GM12878 (cell line): ENCODE data around the gene SYTL1. TPM values are rescaled to one million over a fixed set of nuclear protein-coding genes. Genes with fewer than 3 reads are reported as not detected.

Experiments
- ATAC-seq: fragments of 200-7000 bp; cut with Tn5 transposase; 3 replicates; pipeline ENCODE4 v1.9.1; 2020; ENCODE audit warnings: mild to moderate bottlenecking, moderate library complexity
- BruUV-seq: library from RNA; stranded (reverse); fragments of 400-500 nt; replicated peaks from 2 replicates; lab custom pipeline; 2021; lab: Mats Ljungman, UMichigan
- CTCF ChIA-PET: fragments of 300-600 bp; sonication (Branson Sonifier 250); formaldehyde crosslinking; extraction: SDS; loops from one replicate; lab custom pipeline; 2021; ENCODE audit warnings: inconsistent platforms; lab: Yijun Ruan, JAX
- POLR2A ChIA-PET: fragments of 350-600 bp; formaldehyde crosslinking; extraction: SDS; loops from one replicate; lab custom pipeline; 2021; ENCODE audit warnings: inconsistent platforms; lab: Charles Lee
- RAD21 ChIA-PET: fragments of 300-600 bp; sonication (Branson Sonifier 250); formaldehyde crosslinking; loops from one replicate; lab custom pipeline; 2023; ENCODE audit warnings: antibody characterized with exemption; ENCODE audit not compliant: unreplicated experiment; lab: Charles Lee
- SMC1A ChIA-PET: fragments of 300-600 bp; sonication (Branson Sonifier 250); formaldehyde crosslinking; loops from one replicate; lab custom pipeline; 2023; ENCODE audit not compliant: unreplicated experiment, uncharacterized antibody; lab: Charles Lee
- DNase-seq: peaks from one replicate; pipeline ENCODE4 v3.0.0-alpha.2; 2011; ENCODE audit warnings: low read depth, low spot score
- FAIRE-seq: peaks from 3 replicates; lab custom pipeline; 2011; peaks lifted over from hg19 to GRCh38; lab: Jason Lieb, UNC
- H2AFZ ChIP-seq: 2 replicates; pipeline ENCODE4 v1.6.0; 2011; ENCODE audit warnings: low read depth, low read length, control low read depth; ENCODE audit not compliant: control insufficient read depth
- H3K27ac ChIP-seq: 2 replicates; pipeline ENCODE4 v1.5.1; 2011; ENCODE audit warnings: control low read depth; ENCODE audit not compliant: control insufficient read depth, insufficient read depth
- H3K27me3 ChIP-seq, 2 experiments: replicated peaks in 1 of 2; 2 replicates each; pipeline versions ENCODE4 v1.6.0 to v1.6.1; 2011; ENCODE audit warnings: low read length in 1 of 2; ENCODE audit not compliant: control insufficient read depth in 2 of 2, insufficient read depth in 2 of 2
- H3K36me3 ChIP-seq, 2 experiments: 2 replicates each; pipeline ENCODE4 v1.5.1; 2011; ENCODE audit warnings: low read length in 1 of 2; ENCODE audit not compliant: control insufficient read depth in 2 of 2, insufficient read depth in 2 of 2
- H3K4me1 ChIP-seq: 2 replicates; pipeline ENCODE4 v1.6.1; 2011; ENCODE audit warnings: mild to moderate bottlenecking, low read length, moderate library complexity, mixed read lengths; ENCODE audit not compliant: control insufficient read depth, insufficient read depth
- H3K4me2 ChIP-seq: 2 replicates; pipeline ENCODE4 v1.6.0; 2011; ENCODE audit warnings: control low read depth; ENCODE audit not compliant: control insufficient read depth, insufficient read depth
- H3K4me3 ChIP-seq: fragments of 200-600 bp; sonication (generic); 2 replicates; pipeline ENCODE4 v1.5.1; 2016
- H3K79me2 ChIP-seq: 2 replicates; pipeline ENCODE4 v1.6.0; 2011; ENCODE audit warnings: low read length; ENCODE audit not compliant: control insufficient read depth, insufficient read depth
- H3K9ac ChIP-seq: 2 replicates; pipeline ENCODE4 v1.8.0; 2011; ENCODE audit warnings: low read length, control low read depth, mixed read lengths; ENCODE audit not compliant: control insufficient read depth, insufficient read depth
- H3K9me3 ChIP-seq: replicated peaks from 3 replicates; pipeline ENCODE4 v1.5.1; 2011; ENCODE audit warnings: mild to moderate bottlenecking, low read length; ENCODE audit not compliant: control insufficient read depth, insufficient read depth
- H4K20me1 ChIP-seq: 2 replicates; pipeline ENCODE4 v1.6.0; 2011; ENCODE audit not compliant: control insufficient read depth, insufficient read depth
- BCL11A ChIP-seq: IDR thresholded peaks from 2 replicates; pipeline ENCODE4 v1.6.1; 2011; ENCODE audit warnings: low read depth, low read length
- CREM ChIP-seq: IDR thresholded peaks from 2 replicates; pipeline ENCODE4 v1.6.1; 2014; ENCODE audit warnings: antibody characterized with exemption, low read depth
- EGR1 ChIP-seq, 2 experiments: IDR thresholded peaks; 1 replicate in 1 of 2; 2 replicates in 1 of 2; pipeline ENCODE4 v1.6.1; 2011 to 2012; ENCODE audit warnings: low read depth in 2 of 2, low read length in 2 of 2, borderline replicate concordance in 1 of 2, mild to moderate bottlenecking in 1 of 2, moderate library complexity in 1 of 2
- EP300 ChIP-seq, 2 experiments: fragments of 150-350 bp in 1 of 2; IDR thresholded peaks; 2 replicates each; pipeline ENCODE4 v1.6.1; 2011 to 2012; ENCODE audit warnings: low read depth in 2 of 2, low read length in 2 of 2, borderline replicate concordance in 1 of 2, improper control_type of control experiment in 1 of 2, inconsistent platforms in 1 of 2; ENCODE audit not compliant: control insufficient read depth in 1 of 2
- KLF5 ChIP-seq: fragments of 450-650 bp; IDR thresholded peaks from 2 replicates; pipeline ENCODE4 v1.6.1; 2014; ENCODE audit warnings: mild to moderate bottlenecking; ENCODE audit not compliant: partially characterized antibody
- TBL1XR1 ChIP-seq: IDR thresholded peaks from 2 replicates; pipeline ENCODE4 v1.6.1; 2012; ENCODE audit warnings: low read depth, low read length, improper control_type of control experiment
- TCF3 ChIP-seq: IDR thresholded peaks from 2 replicates; pipeline ENCODE4 v1.6.1; 2012; ENCODE audit warnings: low read depth, mild to moderate bottlenecking, low read length, borderline replicate concordance; ENCODE audit not compliant: insufficient read depth
- YBX1 ChIP-seq: fragments of 450-650 bp; IDR thresholded peaks from 2 replicates; pipeline ENCODE4 v1.6.1; 2016; ENCODE audit warnings: antibody characterized with exemption
- ZNF207 ChIP-seq: fragments of 450-650 bp; IDR thresholded peaks from 2 replicates; pipeline ENCODE4 v1.6.1; 2014; ENCODE audit warnings: antibody characterized with exemption, mild to moderate bottlenecking, borderline replicate concordance
- WGBS: methylation state at CpG from one replicate; pipeline ENCODE4 v1.1.6; 2016; ENCODE audit warnings: low lambda C conversion rate; ENCODE audit not compliant: insufficient replicate concordance, insufficient coverage; ENCODE audit errors: missing lambda C conversion rate; 5-methylcytosine and 5-hydroxymethylcytosine counted together
- in situ Hi-C: fragments of 300-500 bp; cut with MboI; formaldehyde crosslinking; loops from 9 replicates; pipeline ENCODE4 v1.14.3; 2018; ENCODE audit warnings: mixed read lengths
- intact Hi-C: fragments of 100-400 bp; cut with micrococcal nuclease; formaldehyde crosslinking; loops from one replicate; pipeline ENCODE4 v1.14.2; 2022; ENCODE audit not compliant: unreplicated experiment
- polyA plus RNA-seq, 11 experiments: library from polyadenylated mRNA; depleted of rRNA in 4 of 11; unstranded in 6 of 11; stranded (reverse) in 5 of 11; fragments of >200 nt; fragmentation: Nextera tagmentation in 4 of 11; fragmentation: Illumina TruSeq in 1 of 11; extraction: Ambion mirVana in 4 of 11; extraction: Trizol in 1 of 11; gene quantifications; 1 replicate in 1 of 11; 2 replicates in 10 of 11; pipeline versions ENCODE4 v1.2.1 to v1.2.3, GENCODE V29; 2011 to 2016; ENCODE audit warnings: inconsistent platforms in 2 of 11, missing spikeins in 2 of 11, low read depth in 1 of 11
- total RNA-seq, 4 experiments: library from RNA; depleted of rRNA in 3 of 4; stranded (reverse); fragments of >200 nt in 3 of 4; fragmentation: Illumina TruSeq in 1 of 4; extraction: Trizol in 1 of 4; gene quantifications; 2 replicates each; pipeline versions ENCODE4 v1.2.1 to v1.2.3, GENCODE V29; 2013 to 2021
- TF ChIP-seq, protein P1 (sequence below): IDR thresholded peaks from 2 replicates; pipeline ENCODE4 v1.6.1; 2011; ENCODE audit warnings: borderline replicate concordance, low read depth, mild to moderate bottlenecking, moderate library complexity, low read length; ENCODE audit not compliant: insufficient read depth, poor library complexity, severe bottlenecking

Gene SYTL1
- total and polyA plus RNA-seq, 10 of the 15 experiments (the other 5 are each of a cell fraction or from before 2014, with no cell fraction given), result 0.72 to 45.6 (median 14.8) TPM

DNA sequence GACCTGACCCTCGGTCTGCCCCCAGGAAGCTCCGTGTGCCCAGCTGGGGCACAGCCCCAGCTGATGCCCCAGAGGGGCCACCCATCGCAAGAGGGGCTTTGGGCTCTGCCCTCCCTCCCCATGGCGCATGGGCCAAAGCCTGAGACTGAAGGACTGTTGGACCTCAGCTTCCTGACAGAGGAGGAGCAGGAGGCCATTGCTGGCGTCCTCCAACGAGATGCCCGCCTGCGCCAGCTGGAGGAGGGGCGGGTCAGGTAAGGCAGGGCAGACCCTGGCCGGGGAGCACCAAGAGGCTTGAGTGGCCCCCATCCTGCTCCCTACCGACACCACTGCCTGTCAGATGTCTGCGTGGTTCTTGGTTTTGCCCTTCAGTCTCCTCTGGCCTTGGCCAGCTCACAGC, 3.5 kb downstream of the SYTL1 start:
- intact Hi-C loops (no loop called here), in situ Hi-C loops (no loop called here)
- Histone ChIP-seq H3K9me3 (no peaks in the 10 kb centered on the region), H3K4me1 (peaks cover 33% of the 10 kb centered on the region), H3K79me2 (peaks cover 5% of the 10 kb centered on the region), H3K36me3 (no peaks in the 10 kb centered on the region), H4K20me1 (no peaks in the 10 kb centered on the region), H3K4me2 (no peak overlapping the region), H3K27ac (no peak overlapping the region), H3K27me3 (no peaks in the 10 kb centered on the region), H3K4me3 (no peak overlapping the region), H2AFZ (no peak overlapping the region), H3K9ac (no peak overlapping the region)
- no TSS peak for BruUV-seq
- ChIA-PET SMC1A (interaction anchor here (1.2 to 1.6 kb wide), 3 partner anchors 12 to 45 kb away, joined by 3 to 4 read pairs (median 4); partner anchors contain the start of gene MAP3K6), POLR2A (interaction anchor here (0.7 kb wide), 1 partner anchor 120 kb away, joined by 4 read pairs; no protein-coding TSS in a partner anchor), RAD21 (no interaction called here), CTCF (interaction anchor here (0.7 to 3.1 kb wide), 6 partner anchors 12 to 51 kb away, joined by 3 to 12 read pairs (median 6); partner anchors contain the start of gene MAP3K6)
- FAIRE-seq, result no peak
- ATAC-seq, result no peak
- WGBS, result 92% methylated on average over 12 of the region's 12 CpGs
- DNase-seq, result no peak
- TF ChIP-seq EGR1 (IDR thresholded peaks at IDR 0.05; ENCODE audit: borderline replicate concordance in 1 of 2, low read depth in 2 of 2, low read length in 2 of 2) (no peak), TCF3 (no peak), KLF5 (no peak), ZNF207 (no peak), YBX1 (no peak), EP300 (IDR thresholded peaks at IDR 0.05; ENCODE audit: borderline replicate concordance in 1 of 2, control insufficient read depth in 1 of 2, low read depth in 2 of 2, low read length in 2 of 2) (no peak), CREM (no peak), BCL11A (no peak), TBL1XR1 (no peak)
- TF ChIP-seq, protein P1, sequence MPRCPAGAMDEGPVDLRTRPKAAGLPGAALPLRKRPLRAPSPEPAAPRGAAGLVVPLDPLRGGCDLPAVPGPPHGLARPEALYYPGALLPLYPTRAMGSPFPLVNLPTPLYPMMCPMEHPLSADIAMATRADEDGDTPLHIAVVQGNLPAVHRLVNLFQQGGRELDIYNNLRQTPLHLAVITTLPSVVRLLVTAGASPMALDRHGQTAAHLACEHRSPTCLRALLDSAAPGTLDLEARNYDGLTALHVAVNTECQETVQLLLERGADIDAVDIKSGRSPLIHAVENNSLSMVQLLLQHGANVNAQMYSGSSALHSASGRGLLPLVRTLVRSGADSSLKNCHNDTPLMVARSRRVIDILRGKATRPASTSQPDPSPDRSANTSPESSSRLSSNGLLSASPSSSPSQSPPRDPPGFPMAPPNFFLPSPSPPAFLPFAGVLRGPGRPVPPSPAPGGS, result no peak
- TF ChIP-seq, all 136 proteins: peak for 0
